OCI-LY1 (cell line): ENCODE results near the gene CHRNG.

ENCODE experiments used
- H2AFZ ChIP-seq: fragments of 200-600 bp; sonication (generic), shearing (Covaris generic); 2 replicates; pipeline ENCODE4 v1.6.0; 2014; ENCODE audit warnings: antibody characterized with exemption, mild to moderate bottlenecking, low read length
- H3F3A ChIP-seq: fragments of 200-600 bp; sonication (generic), shearing (Covaris generic); 2 replicates; pipeline ENCODE4 v1.6.0; 2014; ENCODE audit warnings: mild to moderate bottlenecking, antibody characterized with exemption, low read length, moderate library complexity; ENCODE audit not compliant: insufficient read depth
- H3K27ac ChIP-seq: fragments of 200-600 bp; sonication (generic); 2 replicates; pipeline ENCODE4 v1.5.1; 2014; ENCODE audit warnings: low read length, mixed run types, mild to moderate bottlenecking, low read depth; ENCODE audit not compliant: poor library complexity, severe bottlenecking
- H3K27me3 ChIP-seq: fragments of 200-600 bp; sonication (generic); 2 replicates; pipeline ENCODE4 v1.6.0; 2014; ENCODE audit warnings: antibody characterized with exemption, mild to moderate bottlenecking, low read length, moderate library complexity; ENCODE audit not compliant: insufficient read depth
- H3K36me3 ChIP-seq: fragments of 200-600 bp; sonication (generic); 2 replicates; pipeline ENCODE4 v1.6.1; 2014; ENCODE audit warnings: mild to moderate bottlenecking, antibody characterized with exemption, low read length, moderate library complexity, mixed read lengths; ENCODE audit not compliant: insufficient read depth
- H3K4me1 ChIP-seq: fragments of 200-600 bp; sonication (generic); 2 replicates; pipeline ENCODE4 v1.5.1; 2014; ENCODE audit warnings: mild to moderate bottlenecking, low read length, moderate library complexity; ENCODE audit not compliant: insufficient read depth, severe bottlenecking
- H3K4me2 ChIP-seq: fragments of 200-600 bp; sonication (generic), shearing (Covaris generic); 2 replicates; pipeline ENCODE4 v1.6.1; 2014; ENCODE audit warnings: low read length
- H3K4me3 ChIP-seq: fragments of 200-600 bp; sonication (generic); 2 replicates; pipeline ENCODE4 v1.5.1; 2014; ENCODE audit warnings: low read length, low read depth, mild to moderate bottlenecking, mixed read lengths; ENCODE audit not compliant: poor library complexity, severe bottlenecking
- H3K79me2 ChIP-seq: fragments of 200-600 bp; shearing (Covaris generic); 2 replicates; pipeline ENCODE4 v1.6.1; 2016; ENCODE audit warnings: mixed run types, low read length, mixed read lengths; ENCODE audit not compliant: insufficient read depth
- H3K9ac ChIP-seq: fragments of 200-600 bp; sonication (generic), shearing (Covaris generic); 2 replicates; pipeline ENCODE4 v1.6.1; 2014; ENCODE audit warnings: mild to moderate bottlenecking, low read length, mixed read lengths
- H3K9me2 ChIP-seq: fragments of 200-600 bp; sonication (generic), shearing (Covaris generic); 2 replicates; pipeline ENCODE4 v1.6.1; 2014; ENCODE audit warnings: low read depth, mild to moderate bottlenecking, low read length, mixed read lengths
- H3K9me3 ChIP-seq: fragments of 200-600 bp; shearing (Covaris generic); 2 replicates; pipeline ENCODE4 v1.6.1; 2014; ENCODE audit warnings: low read length, mixed read lengths
- H4K20me1 ChIP-seq: fragments of 200-600 bp; sonication (generic), shearing (Covaris generic); 2 replicates; pipeline ENCODE4 v1.6.0; 2016; ENCODE audit warnings: mild to moderate bottlenecking, low read length; ENCODE audit not compliant: insufficient read depth
- CTCF ChIP-seq: fragments of 200-600 bp; sonication (generic), shearing (Covaris generic); IDR thresholded peaks from 2 replicates; pipeline ENCODE4 v1.5.1; 2017; ENCODE audit warnings: mild to moderate bottlenecking, antibody characterized with exemption, low read length, moderate library complexity, mixed read lengths
- EZH2 ChIP-seq: fragments of 200-600 bp; sonication (generic), shearing (Covaris generic); IDR thresholded peaks from 2 replicates; pipeline ENCODE4 v1.8.0; 2017; ENCODE audit warnings: borderline replicate concordance, mixed run types, mild to moderate bottlenecking, antibody characterized with exemption, low read length, moderate library complexity, mixed read lengths

CHRNG gene

GRCh38 chr2:232537079-232537478 lies 2.4 kb upstream of the CHRNG start:
- H3K4me3 ChIP-seq, result no peak overlapping the region

GRCh38 chr2:232537499-232537898 lies 2.0 kb upstream of the CHRNG start:
- H3K9me2 ChIP-seq, result no peaks in the 10 kb centered on the region
- H3K4me1 ChIP-seq, result peaks cover 2% of the 10 kb centered on the region
- H4K20me1 ChIP-seq, result no peaks in the 10 kb centered on the region
- H3F3A ChIP-seq, result no peaks in the 10 kb centered on the region
- no peaks in the 10 kb centered on the region for H3K9me3 ChIP-seq
- H3K27me3 ChIP-seq, result peaks cover 5% of the 10 kb centered on the region; the same call in 1 of the 2 replicates
- H2AFZ ChIP-seq, result no peak overlapping the region
- H3K36me3 ChIP-seq, result no peaks in the 10 kb centered on the region
- TF ChIP-seq CTCF, result no peak
- no peak for TF ChIP-seq EZH2
- H3K9ac ChIP-seq, result no peak overlapping the region
- no peak overlapping the region for H3K4me3 ChIP-seq
- H3K4me2 ChIP-seq, result no peak overlapping the region
- H3K27ac ChIP-seq, result no peak overlapping the region
- H3K79me2 ChIP-seq, result no peaks in the 10 kb centered on the region

More at GRCh38 chr2:232537079-232537478, 2.4 kb upstream of the CHRNG start:
- TF ChIP-seq EZH2 (no peak), CTCF (peak; percentile 75)
- Histone ChIP-seq H3K9me3 (no peaks in the 10 kb centered on the region), H3K27ac (no peak overlapping the region), H3K9ac (no peak overlapping the region), H3F3A (no peaks in the 10 kb centered on the region), H3K36me3 (no peaks in the 10 kb centered on the region), H4K20me1 (no peaks in the 10 kb centered on the region), H3K27me3 (peaks cover 5% of the 10 kb centered on the region; the same call in 1 of the 2 replicates), H2AFZ (no peak overlapping the region), H3K79me2 (no peaks in the 10 kb centered on the region), H3K9me2 (no peaks in the 10 kb centered on the region), H3K4me1 (peaks cover 7% of the 10 kb centered on the region), H3K4me2 (no peak overlapping the region)

GRCh38 chr2:232538671-232539070 lies 821 bp upstream of the CHRNG start:
- H3K4me1 ChIP-seq, result no peaks in the 10 kb centered on the region
- no peaks in the 10 kb centered on the region for H3F3A ChIP-seq
- no peak overlapping the region for H2AFZ ChIP-seq
- no peaks in the 10 kb centered on the region for H3K9me2 ChIP-seq
- H4K20me1 ChIP-seq, result no peaks in the 10 kb centered on the region
- no peaks in the 10 kb centered on the region for H3K9me3 ChIP-seq
- peaks cover 5% of the 10 kb centered on the region; the same call in 1 of the 2 replicates for H3K27me3 ChIP-seq
- TF ChIP-seq EZH2 (no peak), CTCF (no peak)
- no peak overlapping the region for H3K4me2 ChIP-seq
- H3K36me3 ChIP-seq, result peaks cover 5% of the 10 kb centered on the region
- no peak overlapping the region for H3K4me3 ChIP-seq
- H3K9ac ChIP-seq, result no peak overlapping the region
- H3K79me2 ChIP-seq, result no peaks in the 10 kb centered on the region
- H3K27ac ChIP-seq, result no peak overlapping the region
